Activated T-cell treated with anti-CD3 and anti-CD28 coated beads for 48 hours (primary cell): ENCODE data around the gene KRTAP10-7.
"Not testable (repeated sequence)": the region's sequence is repeated elsewhere in the genome, so short reads cannot be mapped to it uniquely, and the experiment has no call there.

Source experiments
- DNase-seq: peaks from one replicate; pipeline ENCODE4 v3.0.0-alpha.2; 2020; ENCODE audit warnings: low read depth

The KRTAP10-7 gene

GRCh38 chr21:44571844-44572782 lies 28.3 kb upstream of the KRTAP10-7 start:
- DNase-seq, result no peak

- DNase-seq, result no peak
These were observed 27.3 kb upstream of the KRTAP10-7 start for GRCh38 chr21:44572959-44573583.

GRCh38 chr21:44573630-44574456 lies 26.6 kb upstream of the KRTAP10-7 start, which contains the start of gene KRTAP10-4:
TSS of gene KRTAP10-4 (plus strand) at chr21:44573729. CDS start at chr21:44573759, 30 bp downstream.
- DNase-seq, result not testable (repeated sequence)

- no peak for DNase-seq
These were observed 25.7 kb upstream of the KRTAP10-7 start for GRCh38 chr21:44574457-44575306.

- DNase-seq, result no peak
These were observed 24.9 kb upstream of the KRTAP10-7 start for GRCh38 chr21:44575307-44576024.

GRCh38 chr21:44576025-44576420 lies 24.4 kb upstream of the KRTAP10-7 start:
- DNase-seq, result no peak

GRCh38 chr21:44578371-44579055 lies 21.9 kb upstream of the KRTAP10-7 start:
- no peak for DNase-seq

GRCh38 chr21:44579056-44579832 lies 21.2 kb upstream of the KRTAP10-7 start:
- no peak for DNase-seq

- no peak for DNase-seq
These were observed 20.6 kb upstream of the KRTAP10-7 start for GRCh38 chr21:44579833-44580144.

GRCh38 chr21:44580231-44580821 lies 20.1 kb upstream of the KRTAP10-7 start, which contains the start of gene KRTAP10-5:
TSS of gene KRTAP10-5 (minus strand) at chr21:44580604. CDS start at chr21:44580578, 26 bp downstream.
- not testable (repeated sequence) for DNase-seq

GRCh38 chr21:44581158-44581557 lies 19.2 kb upstream of the KRTAP10-7 start:
- no peak for DNase-seq

GRCh38 chr21:44582055-44582454 lies 18.3 kb upstream of the KRTAP10-7 start:
- no peak for DNase-seq

- DNase-seq, result no peak
These were observed 17.2 kb upstream of the KRTAP10-7 start for GRCh38 chr21:44583089-44583799.

GRCh38 chr21:44583800-44584147 lies 16.6 kb upstream of the KRTAP10-7 start:
- peak; percentile 9 for DNase-seq

- DNase-seq, result no peak
These were observed 14.5 kb upstream of the KRTAP10-7 start for GRCh38 chr21:44585892-44586291.

- no peak for DNase-seq
These were observed 11.3 kb upstream of the KRTAP10-7 start for GRCh38 chr21:44589094-44589493.

GRCh38 chr21:44589586-44590305 lies 10.7 kb upstream of the KRTAP10-7 start:
- no peak for DNase-seq

GRCh38 chr21:44590311-44590721 lies 10.1 kb upstream of the KRTAP10-7 start:
- no peak for DNase-seq
